Lung (tissue), 12 donors: Measurements from ENCODE around the gene COL6A5. TPM values are rescaled to one million over a fixed set of nuclear protein-coding genes. Genes with fewer than 3 reads are reported as not detected.
"Not testable (repeated sequence)": the region's sequence is repeated elsewhere in the genome, so short reads cannot be mapped to it uniquely, and the experiment has no call there.

Experiments
- ATAC-seq: fragments of 200-7000 bp; cut with Tn5 transposase; one replicate; pipeline ENCODE4 v1.9.1; 2020; ENCODE audit warnings: moderate number of reproducible peaks; ENCODE audit not compliant: insufficient read depth, low FRiP score
- DNase-seq, 3 donors: peaks; one replicate each; pipeline ENCODE4 v3.0.0-alpha.2; 2013 to 2017
- H3K27ac ChIP-seq, 2 donors: one replicate each; pipeline ENCODE4 v1.5.1; 2013; ENCODE audit warnings: mild to moderate bottlenecking in 2 of 2, moderate library complexity in 2 of 2, control low read depth in 1 of 2, inconsistent platforms in 1 of 2, low read depth in 1 of 2, low read length in 1 of 2
- H3K27me3 ChIP-seq, 3 donors: one replicate each; pipeline ENCODE4 v1.5.1; 2013; ENCODE audit warnings: low read length in 2 of 3; ENCODE audit not compliant: control insufficient read depth in 3 of 3, insufficient read depth in 3 of 3
- H3K36me3 ChIP-seq, 4 donors: one replicate each; pipeline ENCODE4 v1.5.1; 2013; ENCODE audit warnings: low read length in 4 of 4, mild to moderate bottlenecking in 1 of 4, moderate library complexity in 1 of 4; ENCODE audit not compliant: control insufficient read depth in 4 of 4, insufficient read depth in 4 of 4
- H3K4me1 ChIP-seq, 5 donors: one replicate each; pipeline ENCODE4 v1.5.1; 2013; ENCODE audit warnings: low read length in 5 of 5, mild to moderate bottlenecking in 2 of 5, moderate library complexity in 1 of 5; ENCODE audit not compliant: control insufficient read depth in 5 of 5, insufficient read depth in 5 of 5
- H3K4me3 ChIP-seq: one replicate; pipeline ENCODE4 v1.5.1; 2013; ENCODE audit warnings: mild to moderate bottlenecking, control low read depth, moderate library complexity
- H3K9ac ChIP-seq, 2 donors: one replicate each; pipeline ENCODE4 v1.5.1; 2013; ENCODE audit warnings: low read length in 2 of 2, control low read depth in 1 of 2; ENCODE audit not compliant: insufficient read depth in 1 of 2
- H3K9me3 ChIP-seq, 4 donors: one replicate each; pipeline ENCODE4 v1.5.1; 2013; ENCODE audit warnings: low read length in 3 of 4, mild to moderate bottlenecking in 1 of 4, moderate library complexity in 1 of 4; ENCODE audit not compliant: control insufficient read depth in 4 of 4, insufficient read depth in 3 of 4
- CTCF ChIP-seq: IDR thresholded peaks from 2 replicates; pipeline ENCODE4 v1.5.1; 2012; ENCODE audit warnings: mild to moderate bottlenecking; ENCODE audit errors: control extremely low read depth, extremely low read depth
- WGBS, 2 donors: extraction: QIAGEN DNeasy Blood & Tissue Kit; methylation state at CpG; one replicate each; pipeline ENCODE4 v1.1.7; 2013; 5-methylcytosine and 5-hydroxymethylcytosine counted together
- polyA plus RNA-seq, 2 donors: library from polyadenylated mRNA; stranded (reverse); fragments of 200-250 nt; gene quantifications; one replicate each; pipeline ENCODE4 v1.2.1, GENCODE V29; 2013
- total RNA-seq, 2 donors: library from RNA; depleted of rRNA in 1 of 2; stranded (reverse); fragments of >200 nt in 1 of 2; gene quantifications; one replicate each; pipeline ENCODE4 v1.2.1, GENCODE V29; 2014 to 2021
- donor health status: control.
- donor health status: control.
- donor health status: Bipolar disorder and iron deficiency.
- donor health status: healthy.
- donor health status: DM: yes; HTN: yes; CAD: no.

COL6A5 gene
- total and polyA plus RNA-seq, 4 donors: 0.90 to 9.4 (median 4.4) TPM

DNA sequence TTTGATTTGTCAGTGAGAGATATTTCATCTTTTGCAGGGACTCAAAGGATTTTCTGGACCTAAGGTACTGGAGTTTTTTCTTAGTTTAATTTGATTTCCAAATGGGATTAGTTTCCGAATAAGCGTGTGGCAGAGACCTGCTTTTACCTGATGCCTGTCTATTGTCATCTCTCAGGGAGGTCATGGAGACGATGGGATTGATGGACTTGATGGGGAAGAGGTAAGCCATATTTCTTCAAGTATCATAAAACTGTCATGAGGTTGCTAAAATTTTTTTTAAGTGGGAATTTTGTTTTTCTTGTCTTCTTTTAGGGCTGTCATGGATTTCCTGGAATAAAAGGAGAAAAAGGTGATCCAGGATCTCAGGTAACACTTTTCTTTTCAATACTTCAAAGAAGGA is 60.5 kb downstream of the COL6A5 start:
- no peaks in the 10 kb centered on the region for H3K27me3 ChIP-seq
- ATAC-seq (no peak), DNase-seq (no peak)
- no peak overlapping the region for H3K9ac ChIP-seq
- TF ChIP-seq CTCF: no peak
- no peak overlapping the region for H3K4me3 ChIP-seq
- peaks cover 0 to 4% (median 1%) of the 10 kb centered on the region in 4 donors for H3K9me3 ChIP-seq
- H3K4me1 ChIP-seq: no peaks in the 10 kb centered on the region
- 64 to 77% methylated on average over 3 of the region's 3 CpGs for WGBS, 2 donors
- no peak overlapping the region for H3K27ac ChIP-seq
- H3K36me3 ChIP-seq: no peaks in the 10 kb centered on the region

DNA sequence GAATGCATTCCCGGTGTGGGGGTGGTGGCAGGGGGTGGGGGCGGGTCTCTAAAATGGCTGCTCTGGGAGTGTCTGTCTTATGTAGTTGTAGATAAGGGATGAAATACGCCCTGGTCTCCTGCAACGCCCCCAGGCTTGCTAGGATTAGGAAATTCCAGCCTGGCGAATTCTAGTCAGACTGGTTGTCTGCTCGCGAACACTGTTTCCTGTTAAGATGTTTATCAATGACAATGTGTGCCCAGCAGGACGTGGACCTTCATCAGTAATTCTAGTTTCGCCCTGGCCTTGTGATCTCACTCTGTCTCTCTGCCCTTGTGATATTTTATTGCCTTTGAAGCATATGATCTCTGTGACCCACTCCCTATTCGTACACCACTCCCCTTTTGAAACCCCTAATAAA is 62.8 kb downstream of the COL6A5 start:
- not testable (repeated sequence) for DNase-seq, H3K36me3 ChIP-seq, H3K4me1 ChIP-seq, H3K9ac ChIP-seq, H3K4me3 ChIP-seq, H3K9me3 ChIP-seq, H3K27me3 ChIP-seq, H3K27ac ChIP-seq, ATAC-seq
- WGBS, 2 donors: 71 to 73% methylated on average over 10 of the region's 10 CpGs

DNA sequence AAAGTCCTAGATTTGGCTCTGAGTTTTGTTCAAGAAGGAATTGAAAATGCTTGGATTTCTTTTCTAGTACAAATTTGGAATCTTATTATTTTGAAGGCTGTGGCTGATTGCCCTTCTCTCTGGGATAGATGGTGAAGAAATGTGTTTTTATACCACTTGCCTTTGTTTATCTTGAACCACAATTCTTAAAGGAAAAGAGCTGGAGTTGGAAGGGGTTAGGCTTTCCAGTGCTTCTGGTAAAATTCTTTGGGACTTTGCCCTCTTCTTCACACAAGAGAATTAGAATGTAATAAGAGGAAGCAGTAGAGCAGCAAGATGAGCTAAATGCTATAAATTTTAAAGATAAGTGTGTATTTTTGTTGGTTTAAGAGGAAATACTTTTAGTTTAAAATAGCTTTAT is 65.8 kb downstream of the COL6A5 start:
- ATAC-seq: no peak
- no peak for DNase-seq

GRCh38 chr3:130412991-130413560 is 67.6 kb downstream of the COL6A5 start:
- no peak overlapping the region for H3K4me3 ChIP-seq
- peaks cover 0 to 4% (median 1%) of the 10 kb centered on the region in 4 donors for H3K9me3 ChIP-seq
- no peak for TF ChIP-seq CTCF
- no peaks in the 10 kb centered on the region for H3K4me1 ChIP-seq
- no peaks in the 10 kb centered on the region for H3K27me3 ChIP-seq
- WGBS, 2 donors: 0 to 44% methylated on average over 1 of the region's 1 CpG
- ATAC-seq (no peak), DNase-seq (no peak)
- H3K36me3 ChIP-seq: no peaks in the 10 kb centered on the region
- no peak overlapping the region for H3K9ac ChIP-seq
- no peak overlapping the region for H3K27ac ChIP-seq

More for the DNA sequence above, 65.8 kb downstream of the COL6A5 start:
- H3K4me1 ChIP-seq: no peaks in the 10 kb centered on the region
- no peak for TF ChIP-seq CTCF
- H3K27ac ChIP-seq: no peak overlapping the region
- H3K36me3 ChIP-seq: no peaks in the 10 kb centered on the region
- H3K9ac ChIP-seq: no peak overlapping the region
- no peaks in the 10 kb centered on the region for H3K27me3 ChIP-seq
- H3K9me3 ChIP-seq: peaks cover 0 to 4% (median 1%) of the 10 kb centered on the region in 4 donors
- H3K4me3 ChIP-seq: no peak overlapping the region
